HUES6 (cell line): ENCODE results near the gene RAB11FIP3.

Experiments used
- H3K27ac ChIP-seq: 2 replicates; pipeline ENCODE4 v1.7.0; 2013; ENCODE audit warnings: low read depth, mild to moderate bottlenecking, low read length, inconsistent platforms
- H3K27me3 ChIP-seq: 2 replicates; pipeline ENCODE4 v1.6.1; 2013; ENCODE audit warnings: low read length; ENCODE audit not compliant: control insufficient read depth, insufficient read depth
- H3K36me3 ChIP-seq: 2 replicates; pipeline ENCODE4 v1.6.1; 2013; ENCODE audit warnings: low read length; ENCODE audit not compliant: control insufficient read depth, insufficient read depth
- H3K4me1 ChIP-seq: 2 replicates; pipeline ENCODE4 v1.6.1; 2013; ENCODE audit warnings: low read length; ENCODE audit not compliant: control insufficient read depth, insufficient read depth
- H3K4me3 ChIP-seq: 2 replicates; pipeline ENCODE4 v1.5.1; 2013; ENCODE audit warnings: low read depth, low read length
- H3K9ac ChIP-seq: one replicate; pipeline ENCODE4 v1.6.1; 2013; ENCODE audit warnings: mild to moderate bottlenecking, low read length
- H3K9me3 ChIP-seq: 2 replicates; pipeline ENCODE4 v1.6.1; 2013; ENCODE audit warnings: low read depth, low read length; ENCODE audit not compliant: control insufficient read depth, insufficient read depth

The RAB11FIP3 gene

DNA sequence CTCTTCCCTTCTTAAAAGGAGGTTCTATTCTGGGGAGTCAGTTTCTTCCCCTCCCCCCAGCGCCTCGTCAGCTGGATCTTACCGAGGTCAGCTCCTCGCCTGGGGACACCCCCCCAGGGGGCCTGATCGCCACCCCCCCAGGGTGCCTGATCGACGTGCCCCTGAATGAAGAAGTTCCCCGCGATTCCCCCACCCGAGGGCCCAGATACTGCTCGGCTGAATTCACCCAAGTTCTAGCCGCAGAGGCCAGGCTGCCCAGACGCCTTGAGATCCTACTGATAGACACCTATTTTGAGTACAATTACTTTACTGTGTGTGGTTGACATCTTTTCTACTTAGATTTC lies 1.4 kb downstream of the RAB11FIP3 start:
- H3K36me3 ChIP-seq, result 0 out of 2 replicates have a peak, but pooled peaks cover 3% of the 10 kb centered on the region

DNA sequence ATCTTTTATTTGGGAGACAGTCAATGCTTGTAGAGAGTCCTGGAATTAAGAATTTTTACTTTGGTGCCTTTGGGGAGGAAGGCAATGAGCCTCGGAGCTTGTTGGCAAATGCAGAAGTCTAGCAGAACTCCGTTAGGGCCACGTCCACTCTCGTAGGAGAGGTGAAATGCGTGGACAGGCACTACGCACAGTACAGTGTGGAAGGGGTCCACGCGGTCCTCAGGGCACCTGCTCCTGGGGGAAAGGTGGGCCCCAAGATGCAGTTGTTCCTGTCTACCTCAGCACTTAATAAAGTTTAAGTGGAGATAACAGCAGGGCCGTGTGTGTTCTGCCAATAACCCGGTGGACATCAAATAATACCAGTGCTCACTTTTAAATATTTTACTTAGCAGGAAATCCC lies 1.8 kb downstream of the RAB11FIP3 start:
- Histone ChIP-seq H3K4me3 (peak overlapping the region; percentile 85), H3K27ac (no peak overlapping the region), H3K4me1 (peaks cover 13% of the 10 kb centered on the region), H3K9me3 (no peaks in the 10 kb centered on the region), H3K9ac (no peak overlapping the region), H3K27me3 (peaks cover 35% of the 10 kb centered on the region), H3K36me3 (0 out of 2 replicates have a peak, but pooled peaks cover 3% of the 10 kb centered on the region)

More for the DNA sequence above, 1.4 kb downstream of the RAB11FIP3 start:
- peaks cover 35% of the 10 kb centered on the region for H3K27me3 ChIP-seq
- peaks cover 13% of the 10 kb centered on the region for H3K4me1 ChIP-seq
- no peaks in the 10 kb centered on the region for H3K9me3 ChIP-seq
- peak overlapping the region; percentile 85 for H3K4me3 ChIP-seq
- peak overlapping the region; percentile 56 for H3K9ac ChIP-seq
- no peak overlapping the region for H3K27ac ChIP-seq

DNA sequence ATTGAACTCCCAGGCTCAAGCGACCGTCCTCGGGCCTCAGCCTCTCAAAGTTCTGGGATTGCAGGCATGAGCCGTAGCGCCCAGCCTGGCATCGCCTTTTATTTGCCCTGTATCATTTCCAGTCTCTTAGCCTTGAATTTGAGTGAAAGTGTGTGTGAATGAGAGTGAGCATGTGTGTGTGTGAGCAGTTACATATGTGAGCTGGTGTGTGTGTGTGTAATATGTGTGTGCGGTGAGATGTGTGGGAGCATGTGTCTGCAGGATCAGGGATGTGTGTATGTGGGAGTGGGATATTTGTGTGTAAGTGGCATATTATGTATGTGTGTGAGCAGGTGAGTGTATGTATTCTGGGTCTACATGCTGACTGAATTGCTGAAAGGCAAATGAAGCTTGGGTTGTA lies 5.5 kb downstream of the RAB11FIP3 start:
- peaks cover 5% of the 10 kb centered on the region for H3K4me1 ChIP-seq
- H3K36me3 ChIP-seq, result 0 out of 2 replicates have a peak, but pooled peaks cover 3% of the 10 kb centered on the region
- H3K4me3 ChIP-seq, result no peak overlapping the region

GRCh38 chr16:440627-441026 lies 15.2 kb downstream of the RAB11FIP3 start:
- H3K9me3 ChIP-seq, result no peaks in the 10 kb centered on the region
- H3K4me3 ChIP-seq, result no peak overlapping the region
- no peaks in the 10 kb centered on the region for H3K4me1 ChIP-seq
- no peaks in the 10 kb centered on the region for H3K36me3 ChIP-seq
- H3K9ac ChIP-seq, result no peak overlapping the region
- no peak overlapping the region for H3K27ac ChIP-seq
- no peaks in the 10 kb centered on the region for H3K27me3 ChIP-seq

More for the DNA sequence above, 5.5 kb downstream of the RAB11FIP3 start:
- H3K9ac ChIP-seq, result no peak overlapping the region
- no peaks in the 10 kb centered on the region for H3K9me3 ChIP-seq
- H3K27me3 ChIP-seq, result peaks cover 14% of the 10 kb centered on the region
- no peak overlapping the region for H3K27ac ChIP-seq

GRCh38 chr16:441447-441846 lies 16.0 kb downstream of the RAB11FIP3 start:
- no peak overlapping the region for H3K4me3 ChIP-seq
- no peak overlapping the region for H3K27ac ChIP-seq
- H3K36me3 ChIP-seq, result no peaks in the 10 kb centered on the region

DNA sequence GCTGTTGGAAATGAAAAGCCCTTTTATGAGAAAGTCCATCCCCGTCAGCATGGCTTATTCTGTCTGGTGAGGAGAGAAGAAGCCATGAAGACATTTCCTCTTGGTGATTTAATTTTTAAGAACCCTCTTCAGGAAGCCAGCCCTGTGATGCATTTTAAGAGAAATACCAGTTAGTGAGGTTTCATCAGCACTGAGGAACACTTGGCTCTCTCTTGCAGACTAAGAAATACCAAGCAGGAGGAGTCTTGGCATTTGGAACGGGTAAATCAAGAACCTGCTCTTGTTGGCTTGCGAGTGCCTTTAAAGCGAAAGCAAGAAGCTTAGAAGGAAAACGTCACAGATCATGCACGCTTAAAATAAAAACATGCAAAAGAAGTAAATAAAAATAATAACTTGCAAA lies 17.5 kb downstream of the RAB11FIP3 start:
- H3K9me3 ChIP-seq, result no peaks in the 10 kb centered on the region
- H3K36me3 ChIP-seq, result no peaks in the 10 kb centered on the region
- no peaks in the 10 kb centered on the region for H3K27me3 ChIP-seq
- H3K4me3 ChIP-seq, result no peak overlapping the region
- H3K4me1 ChIP-seq, result no peaks in the 10 kb centered on the region
- no peak overlapping the region for H3K9ac ChIP-seq
- H3K27ac ChIP-seq, result no peak overlapping the region

More at GRCh38 chr16:441447-441846, 16.0 kb downstream of the RAB11FIP3 start:
- Histone ChIP-seq H3K4me1 (no peaks in the 10 kb centered on the region), H3K9ac (no peak overlapping the region), H3K27me3 (no peaks in the 10 kb centered on the region), H3K9me3 (no peaks in the 10 kb centered on the region)

DNA sequence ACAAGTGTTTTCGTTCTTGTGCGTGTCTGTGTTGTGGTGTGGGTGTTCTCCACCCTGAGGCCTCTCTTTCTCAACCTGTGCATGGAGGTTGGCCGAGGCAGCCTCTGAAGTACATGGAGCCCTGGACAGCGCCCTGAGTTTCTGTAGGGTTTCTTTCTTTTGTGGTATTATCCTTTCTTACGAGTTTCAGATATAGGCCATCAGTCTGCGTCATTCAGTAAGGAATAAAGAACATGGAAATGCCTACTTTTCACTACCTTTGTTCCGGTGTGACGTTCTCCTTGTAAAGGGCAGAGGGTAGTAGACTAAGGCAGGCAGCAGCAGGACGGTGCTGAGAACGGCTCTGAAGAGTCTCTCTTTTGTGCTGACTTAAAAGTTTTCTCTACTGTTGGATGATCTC lies 18.6 kb downstream of the RAB11FIP3 start:
- Histone ChIP-seq H3K4me1 (no peaks in the 10 kb centered on the region), H3K27me3 (no peaks in the 10 kb centered on the region), H3K9me3 (no peaks in the 10 kb centered on the region), H3K4me3 (no peak overlapping the region), H3K9ac (no peak overlapping the region), H3K27ac (no peak overlapping the region), H3K36me3 (no peaks in the 10 kb centered on the region)

DNA sequence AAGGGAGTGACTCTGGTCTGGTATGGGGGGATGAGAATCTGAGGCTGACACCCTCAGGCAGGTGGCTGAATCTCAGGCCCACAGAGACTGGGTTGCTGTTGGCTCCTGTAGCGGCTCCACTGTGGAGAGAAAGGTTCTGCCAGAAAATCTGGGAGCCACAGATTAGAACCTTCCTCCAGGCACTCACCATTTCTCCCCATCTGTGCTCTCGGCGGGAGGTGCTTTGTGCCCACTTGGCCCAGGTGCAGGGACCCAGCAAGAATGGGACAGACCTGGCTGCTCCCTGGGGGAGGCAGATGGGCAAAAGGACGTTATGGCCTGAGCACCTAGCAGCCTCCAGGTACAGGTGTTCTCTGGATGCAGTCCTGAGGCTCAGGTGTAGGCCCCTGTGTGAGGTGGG lies 20.1 kb downstream of the RAB11FIP3 start:
- H3K9ac ChIP-seq, result no peak overlapping the region
- no peak overlapping the region for H3K4me3 ChIP-seq
- H3K36me3 ChIP-seq, result no peaks in the 10 kb centered on the region
- no peaks in the 10 kb centered on the region for H3K4me1 ChIP-seq
- H3K27ac ChIP-seq, result no peak overlapping the region
- no peaks in the 10 kb centered on the region for H3K9me3 ChIP-seq
- H3K27me3 ChIP-seq, result no peaks in the 10 kb centered on the region

- no peak overlapping the region for H3K9ac ChIP-seq
- H3K27ac ChIP-seq, result no peak overlapping the region
- H3K4me1 ChIP-seq, result no peaks in the 10 kb centered on the region
- H3K9me3 ChIP-seq, result no peaks in the 10 kb centered on the region
- no peaks in the 10 kb centered on the region for H3K36me3 ChIP-seq
- no peak overlapping the region for H3K4me3 ChIP-seq
- no peaks in the 10 kb centered on the region for H3K27me3 ChIP-seq
Observed at GRCh38 chr16:450385-450784, 24.9 kb downstream of the RAB11FIP3 start.

DNA sequence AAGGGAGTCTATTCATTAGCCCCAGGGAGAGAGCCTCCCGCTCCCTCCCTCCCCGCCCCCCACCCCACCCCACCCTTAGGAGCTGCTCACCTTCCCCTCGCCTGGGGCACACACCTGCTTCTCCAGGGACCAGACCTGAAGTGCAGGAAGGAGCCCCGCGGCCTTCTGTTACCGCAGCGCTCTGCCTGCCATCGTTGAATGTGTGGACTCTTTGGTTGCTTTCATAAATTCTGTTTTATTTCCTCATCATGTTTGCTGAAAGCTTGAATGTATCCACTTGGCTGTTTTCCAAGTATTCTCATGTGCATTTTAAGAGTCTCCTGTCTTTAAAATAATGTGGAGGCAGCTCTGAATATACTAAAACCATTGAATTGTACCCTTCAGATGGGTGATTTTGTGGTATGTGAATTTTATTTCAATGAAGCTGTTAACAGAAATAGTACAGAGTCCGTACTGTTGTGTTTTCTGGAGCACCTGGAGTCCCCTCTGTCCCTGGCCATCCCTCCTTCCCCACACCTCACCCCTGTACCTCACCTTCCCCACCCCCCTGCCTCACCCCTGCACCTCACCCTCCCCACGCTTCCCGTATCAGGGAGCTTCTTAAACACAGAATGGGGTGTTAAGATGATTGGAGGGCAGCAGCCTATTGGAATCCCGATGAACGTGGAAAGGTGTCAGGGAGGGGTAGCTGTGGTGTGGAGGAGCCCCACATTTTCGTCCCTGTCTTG lies 25.5 kb downstream of the RAB11FIP3 start:
- Histone ChIP-seq H3K4me3 (no peak overlapping the region), H3K27ac (no peak overlapping the region), H3K36me3 (no peaks in the 10 kb centered on the region), H3K9ac (no peak overlapping the region), H3K9me3 (no peaks in the 10 kb centered on the region), H3K27me3 (no peaks in the 10 kb centered on the region), H3K4me1 (no peaks in the 10 kb centered on the region)

DNA sequence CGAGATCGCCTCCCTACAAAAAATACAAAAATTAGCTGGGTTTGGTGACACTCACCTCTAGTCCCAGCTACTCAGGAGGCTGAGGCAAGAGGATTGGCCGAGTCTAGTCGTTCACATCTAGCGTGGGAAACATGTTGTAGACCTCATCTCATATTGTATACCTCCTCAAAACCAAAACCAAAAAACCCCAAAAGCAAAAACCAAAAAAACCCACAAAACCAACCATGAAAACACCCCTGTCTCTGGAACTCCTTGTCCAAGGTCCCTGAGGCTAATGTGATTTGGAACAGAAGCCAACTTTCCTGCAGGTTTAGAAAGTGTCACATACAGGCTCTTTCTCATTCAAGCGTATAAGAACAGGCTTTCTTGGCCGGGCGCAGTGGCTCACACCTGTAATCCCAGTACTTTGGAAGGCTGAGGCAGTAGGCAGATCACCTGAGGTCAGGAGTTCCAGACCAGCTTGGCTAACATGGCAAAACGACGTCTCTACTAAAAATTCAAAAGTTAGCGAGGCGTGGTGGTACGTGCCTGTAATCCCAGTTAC lies 29.0 kb downstream of the RAB11FIP3 start:
- H3K9ac ChIP-seq, result no peak overlapping the region
- H3K4me3 ChIP-seq, result no peak overlapping the region
- peaks cover 8% of the 10 kb centered on the region for H3K4me1 ChIP-seq
- H3K27me3 ChIP-seq, result no peaks in the 10 kb centered on the region
- H3K27ac ChIP-seq, result no peak overlapping the region
- H3K36me3 ChIP-seq, result no peaks in the 10 kb centered on the region
- no peaks in the 10 kb centered on the region for H3K9me3 ChIP-seq
